HG02759 (cell line): Measurements from ENCODE around the gene OTC.
A peak's percentile ranks its signal among the peaks of the same experiment; 100 is the strongest.

Source experiments
- ATAC-seq: cut with Tn5 transposase; IDR thresholded peaks from one replicate; pipeline ENCODE4 v1.9.1; 2021; ENCODE audit warnings: mild to moderate bottlenecking, moderate library complexity; ENCODE audit not compliant: unreplicated experiment

OTC gene

DNA sequence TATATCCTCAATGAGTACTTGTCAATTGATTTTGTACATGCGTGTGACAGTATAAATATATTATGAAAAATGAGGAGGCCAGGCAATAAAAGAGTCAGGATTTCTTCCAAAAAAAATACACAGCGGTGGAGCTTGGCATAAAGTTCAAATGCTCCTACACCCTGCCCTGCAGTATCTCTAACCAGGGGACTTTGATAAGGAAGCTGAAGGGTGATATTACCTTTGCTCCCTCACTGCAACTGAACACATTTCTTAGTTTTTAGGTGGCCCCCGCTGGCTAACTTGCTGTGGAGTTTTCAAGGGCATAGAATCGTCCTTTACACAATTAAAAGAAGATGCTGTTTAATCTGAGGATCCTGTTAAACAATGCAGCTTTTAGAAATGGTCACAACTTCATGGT is at the start of gene OTC:
OTC (plus strand) TSS at position 243 of the 400 bp plus-strand sequence; CDS start at position 336, 93 bp downstream.
- no peak for ATAC-seq

DNA sequence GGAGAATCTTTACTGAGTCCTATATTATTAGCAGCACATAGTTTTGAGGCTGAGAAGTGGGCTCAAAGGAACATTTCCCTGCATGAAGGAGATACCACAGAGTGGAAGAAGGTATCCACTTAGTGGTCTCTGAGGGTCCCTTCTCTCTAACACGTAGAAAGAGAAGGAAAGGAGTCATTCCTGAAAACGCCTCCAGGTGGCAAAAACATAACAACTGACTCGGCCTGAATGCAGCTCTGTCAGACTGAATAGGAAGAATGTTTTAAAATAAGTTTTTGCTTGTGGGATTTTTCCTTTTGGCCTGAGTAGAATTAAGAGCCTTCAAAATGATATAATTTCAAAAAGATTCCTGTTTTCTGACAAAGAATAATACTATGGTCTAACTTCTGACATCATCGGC is 48.4 kb upstream of the OTC start:
- ATAC-seq: no peak

DNA sequence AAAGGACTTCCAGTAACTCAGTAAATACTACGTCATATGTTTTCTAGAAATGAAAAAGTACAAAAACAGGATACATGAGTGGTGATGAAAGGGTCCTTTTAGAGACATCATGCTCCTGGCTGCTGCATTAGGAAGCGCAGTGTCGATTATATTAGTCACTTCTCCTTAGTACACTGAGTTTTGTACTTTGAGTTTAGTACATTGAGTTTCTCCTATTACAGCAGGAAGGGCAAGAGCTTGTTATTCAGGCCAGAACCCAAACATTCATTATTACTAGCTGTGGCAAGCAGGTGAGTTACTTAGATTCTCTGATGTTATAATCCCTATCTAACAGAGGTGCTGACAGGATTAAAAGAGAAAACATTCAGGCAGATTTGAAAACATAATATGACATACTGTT is 46.4 kb upstream of the OTC start:
- ATAC-seq: no peak

DNA sequence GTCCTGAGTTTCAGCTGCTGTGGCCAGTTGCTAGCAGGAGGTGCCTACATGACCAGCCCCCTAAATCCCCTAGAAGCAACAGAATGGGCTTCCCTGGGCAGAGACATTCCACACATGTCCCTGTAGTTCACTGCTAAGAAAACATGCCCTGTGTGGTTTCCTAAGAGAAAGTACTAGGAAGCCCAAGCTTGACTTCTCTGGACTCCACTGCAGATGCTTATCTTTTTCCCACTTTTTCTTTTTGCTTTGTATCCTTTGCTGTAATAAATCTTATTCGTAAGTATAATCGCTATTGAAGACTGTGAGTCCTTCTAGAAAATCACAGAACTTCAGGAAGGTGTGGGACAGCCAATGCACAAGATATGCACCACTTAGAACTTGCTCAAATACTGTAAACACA is 40.7 kb upstream of the OTC start:
- no peak for ATAC-seq

DNA sequence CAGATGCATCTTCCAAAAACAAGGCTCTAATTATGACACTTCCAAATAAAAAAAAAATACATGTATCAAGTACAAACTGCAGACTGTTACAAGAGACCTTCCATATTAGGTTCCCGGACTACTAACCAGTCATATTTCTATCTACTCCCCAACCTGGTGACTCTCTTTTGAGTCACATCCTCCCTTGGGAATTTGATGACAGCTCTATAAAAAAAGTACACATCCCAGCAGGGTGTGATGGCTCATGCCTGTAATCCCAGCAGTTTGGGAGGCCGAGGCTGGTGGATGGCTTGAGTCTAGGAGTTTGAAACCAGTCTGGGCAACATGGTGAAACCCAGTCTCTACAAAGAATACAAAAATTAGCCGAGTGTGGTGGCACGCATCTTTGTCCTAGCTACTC is 40.0 kb upstream of the OTC start:
- ATAC-seq: no peak

DNA sequence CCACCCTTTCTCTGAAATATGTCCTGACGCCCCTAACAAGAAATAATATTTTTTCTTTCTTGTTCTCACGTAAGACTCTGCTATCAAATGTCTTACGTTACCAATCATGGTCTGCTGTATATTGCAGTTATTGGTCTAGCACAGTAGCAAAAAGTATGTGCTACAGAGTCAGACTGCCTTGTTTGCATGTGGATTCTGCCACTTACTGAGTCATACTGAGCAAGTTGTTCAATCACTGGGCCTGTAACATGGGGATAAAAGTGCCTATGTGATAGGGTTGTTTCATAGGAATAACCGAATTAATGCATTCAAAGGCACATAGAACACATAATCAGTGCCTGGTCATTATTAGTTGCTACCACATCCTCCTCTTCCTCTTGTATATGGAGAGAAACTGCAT is 39.2 kb upstream of the OTC start:
- no peak for ATAC-seq

DNA sequence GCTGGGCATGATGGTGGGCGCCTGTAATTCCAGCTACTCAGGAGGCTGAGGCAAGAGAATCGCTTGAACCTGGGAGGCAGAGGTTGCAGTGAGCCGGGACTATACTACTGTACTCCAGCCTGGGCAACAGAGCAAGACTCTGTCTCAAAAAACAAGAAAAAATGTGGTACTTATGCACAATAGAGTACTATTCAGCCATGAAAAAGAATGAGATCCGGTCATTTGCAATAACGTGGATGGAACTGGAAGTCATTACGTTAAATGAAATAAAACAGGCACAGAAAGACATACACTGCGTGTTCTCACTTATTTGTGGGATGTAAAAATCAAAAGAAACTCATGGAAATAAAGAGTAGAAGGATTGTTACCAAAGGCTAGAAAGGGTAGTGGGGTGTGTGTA is 37.2 kb upstream of the OTC start:
- no peak for ATAC-seq

DNA sequence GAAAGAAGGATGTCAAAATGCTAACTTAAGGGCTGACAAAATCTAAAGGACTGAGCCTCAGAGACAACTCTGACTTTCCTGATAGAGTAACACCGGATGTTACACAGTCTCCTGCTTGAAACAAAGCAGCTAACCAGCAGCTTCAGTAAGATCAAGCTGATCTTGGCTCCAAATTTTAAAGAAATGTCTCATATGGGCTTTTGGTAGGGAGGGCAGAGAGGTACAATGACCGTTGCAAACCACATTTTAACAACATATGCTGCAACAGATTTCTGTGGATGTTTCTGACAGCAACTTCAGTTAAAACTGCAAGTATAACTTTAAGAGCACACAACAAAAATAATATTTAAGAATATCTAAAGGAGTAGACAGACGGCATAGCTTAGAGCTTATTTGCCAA is 34.2 kb upstream of the OTC start:
- ATAC-seq: no peak

DNA sequence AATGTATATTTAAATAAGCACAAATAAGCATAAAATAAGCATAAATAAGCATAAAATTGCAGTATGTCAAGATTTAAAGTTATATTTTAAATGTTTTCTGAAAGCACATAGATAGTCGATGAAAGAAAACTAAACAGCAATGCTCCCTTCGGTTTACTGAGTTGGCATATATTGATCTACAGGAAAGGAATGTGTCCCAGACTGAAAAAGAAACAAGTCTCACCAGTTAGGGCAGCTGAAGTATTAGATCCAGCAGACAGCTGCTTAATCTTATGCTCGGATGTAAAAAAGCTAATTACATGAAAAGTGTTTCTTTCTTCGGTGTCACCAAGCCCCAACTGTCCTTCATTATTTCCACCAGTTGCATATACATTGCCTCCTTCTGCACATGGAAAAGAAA is 33.8 kb upstream of the OTC start:
- no peak for ATAC-seq

DNA sequence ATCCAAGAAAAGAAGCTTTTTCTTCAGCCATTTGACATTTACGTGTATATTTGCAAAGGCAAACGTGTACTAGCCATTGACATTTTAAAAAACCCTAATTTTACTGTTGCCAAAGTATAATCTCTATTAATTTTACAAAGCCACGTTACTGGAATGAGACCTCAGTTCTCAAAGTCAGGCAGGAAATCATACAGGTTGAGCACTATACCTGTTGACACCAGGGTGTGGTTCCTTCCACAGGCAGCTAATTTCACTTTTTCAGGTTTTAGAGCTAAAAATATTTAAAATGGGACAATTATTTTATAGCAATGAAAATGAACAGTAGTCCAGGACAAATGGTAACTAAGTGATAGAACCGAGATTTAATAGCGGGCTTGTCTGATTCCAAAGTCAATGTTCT is 31.6 kb upstream of the OTC start:
- ATAC-seq: no peak

DNA sequence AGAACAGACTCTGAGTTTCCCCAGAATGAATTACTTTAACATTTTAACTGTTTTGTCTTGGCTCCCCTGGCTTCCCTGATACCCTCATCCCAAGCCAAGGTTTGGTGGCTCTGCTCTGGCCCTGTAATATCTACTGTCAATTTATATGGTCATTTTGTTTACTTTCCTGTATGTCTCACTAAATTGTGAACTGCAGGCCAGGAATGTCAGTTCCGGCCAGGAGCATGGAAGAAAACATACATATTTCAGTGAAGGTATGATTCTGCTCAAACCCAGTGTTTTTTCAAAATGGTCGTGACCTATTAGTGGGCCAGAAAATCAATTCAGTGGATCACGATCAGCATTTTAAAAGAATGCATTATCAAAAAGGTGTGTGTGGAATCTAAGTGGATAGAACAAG is 26.3 kb upstream of the OTC start:
- no peak for ATAC-seq

DNA sequence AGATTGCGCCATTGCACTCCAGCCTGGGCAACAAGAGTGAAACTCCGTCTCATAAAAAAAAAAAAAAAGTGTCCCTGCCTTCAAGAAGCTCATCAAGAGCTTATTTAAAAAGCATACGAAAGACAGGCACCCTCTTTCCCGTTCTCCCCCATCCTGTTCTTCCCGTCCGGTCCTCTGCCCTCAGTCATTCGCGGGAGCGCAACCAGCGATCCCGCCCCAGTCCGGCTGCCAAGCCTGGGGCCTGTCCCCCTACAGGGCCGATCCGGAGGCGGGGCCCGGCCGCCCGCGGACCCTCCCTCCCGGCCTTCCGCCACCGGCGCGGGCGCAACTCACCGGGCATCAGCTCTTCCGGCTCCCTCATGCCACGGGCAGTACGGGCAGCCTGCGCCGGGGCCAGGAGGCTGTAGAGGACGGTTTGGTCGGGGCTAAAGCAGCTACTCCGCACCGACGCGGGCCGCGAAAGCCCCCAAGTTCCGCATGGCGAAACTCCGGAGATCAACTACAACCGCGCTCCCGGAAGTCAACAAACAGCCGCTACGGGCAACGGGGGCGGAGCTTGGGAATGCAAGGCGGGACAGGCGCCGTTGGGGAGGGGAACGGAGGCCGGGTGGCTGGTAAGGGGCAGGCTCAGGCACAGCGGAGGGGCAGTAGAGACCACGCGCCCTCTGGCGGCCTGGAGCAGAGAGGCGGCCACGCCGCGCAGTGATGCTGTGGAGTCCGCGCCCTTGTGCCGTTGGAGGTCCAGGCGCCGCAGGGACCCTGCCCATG is 25.2 kb upstream of the OTC start, which contains the start of gene RPGR:
RPGR (minus strand) TSS at position 503 of the 768 bp plus-strand sequence; CDS start at position 361, 142 bp downstream.
- ATAC-seq: peak; percentile 97

DNA sequence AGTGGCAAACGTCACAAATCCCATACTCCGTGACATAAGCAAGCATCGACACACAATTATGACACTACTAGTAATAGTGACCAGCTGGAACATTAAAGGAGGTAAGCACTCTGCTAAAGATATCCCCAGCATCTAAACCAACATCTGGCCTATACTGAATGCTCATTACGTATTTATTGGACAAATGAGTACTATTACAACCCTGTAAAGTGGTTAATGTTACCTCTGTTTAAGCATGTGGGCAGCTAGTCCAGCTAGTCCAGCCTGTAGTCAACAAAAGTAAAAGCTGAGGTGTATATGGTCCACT is 24.7 kb upstream of the OTC start:
- ATAC-seq: no peak

DNA sequence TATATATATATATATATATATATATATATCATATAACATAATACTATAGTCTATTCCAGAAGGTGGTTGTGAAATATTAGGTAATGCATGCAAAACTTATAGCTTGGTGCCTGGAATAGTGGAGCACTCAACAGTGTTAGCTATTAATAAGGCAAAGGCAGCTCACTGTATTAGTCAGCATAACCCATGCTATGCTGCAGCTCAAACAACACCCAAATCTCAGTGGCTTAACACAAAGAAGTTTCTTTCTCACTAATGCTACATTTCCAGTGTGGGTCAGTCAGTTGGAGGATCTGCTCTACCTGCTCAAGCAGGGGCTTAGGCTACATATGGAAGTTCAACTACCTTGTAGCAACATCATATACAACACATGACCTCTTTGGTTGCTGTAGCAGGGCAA is 19.9 kb upstream of the OTC start:
- peak; percentile 69 for ATAC-seq

DNA sequence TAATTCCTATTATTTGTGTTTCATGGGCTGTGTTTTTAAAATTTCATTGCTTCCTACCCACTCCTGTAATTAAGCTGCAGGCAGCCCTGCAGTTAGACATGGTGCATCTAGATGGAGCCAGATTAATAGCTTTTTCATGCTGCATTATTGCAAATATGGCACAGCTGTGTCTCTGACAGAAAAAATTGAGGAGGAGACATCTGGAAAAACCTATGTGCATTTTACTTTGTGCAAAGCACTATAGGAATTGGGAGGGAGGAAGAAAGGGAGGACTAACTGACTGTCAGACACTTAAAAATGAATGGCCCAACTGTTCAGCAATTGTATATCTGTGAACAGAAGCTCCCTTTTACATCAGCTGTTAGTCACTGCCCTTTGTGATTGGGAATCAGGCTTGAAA is 17.0 kb upstream of the OTC start:
- no peak for ATAC-seq

DNA sequence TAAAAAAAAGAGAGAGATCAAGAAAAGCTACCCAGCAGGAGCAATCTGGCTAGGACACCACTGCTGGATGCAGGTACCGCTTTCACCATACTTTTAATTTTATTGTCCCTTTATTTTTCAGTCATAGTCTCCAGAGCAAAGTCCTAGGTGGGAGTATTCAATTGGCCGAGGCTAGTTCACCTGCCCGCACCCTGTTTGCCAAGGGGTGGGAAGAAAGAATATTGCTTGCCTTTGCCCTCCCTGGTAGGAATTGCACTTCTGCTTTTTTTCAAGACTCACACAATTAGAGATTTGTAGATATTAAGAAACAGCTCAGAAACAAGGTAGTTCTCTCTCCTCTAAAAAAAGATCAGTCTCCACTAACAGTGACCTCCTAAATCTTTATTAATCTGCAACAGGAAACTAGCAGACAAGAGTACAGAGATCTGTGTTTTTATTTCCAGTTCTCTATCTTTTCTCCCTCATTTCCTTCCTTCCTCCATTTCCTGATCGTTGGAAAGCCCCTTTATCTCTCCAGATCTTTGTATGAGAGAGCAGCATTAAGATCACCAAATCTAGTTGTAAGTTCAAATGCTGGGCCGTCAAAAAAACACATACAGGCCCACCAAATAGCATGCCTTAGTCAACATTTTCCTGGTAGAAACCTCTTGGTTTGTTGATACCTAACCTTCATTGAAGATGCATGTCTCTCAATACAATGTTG is 15.7 kb upstream of the OTC start:
- no peak for ATAC-seq

DNA sequence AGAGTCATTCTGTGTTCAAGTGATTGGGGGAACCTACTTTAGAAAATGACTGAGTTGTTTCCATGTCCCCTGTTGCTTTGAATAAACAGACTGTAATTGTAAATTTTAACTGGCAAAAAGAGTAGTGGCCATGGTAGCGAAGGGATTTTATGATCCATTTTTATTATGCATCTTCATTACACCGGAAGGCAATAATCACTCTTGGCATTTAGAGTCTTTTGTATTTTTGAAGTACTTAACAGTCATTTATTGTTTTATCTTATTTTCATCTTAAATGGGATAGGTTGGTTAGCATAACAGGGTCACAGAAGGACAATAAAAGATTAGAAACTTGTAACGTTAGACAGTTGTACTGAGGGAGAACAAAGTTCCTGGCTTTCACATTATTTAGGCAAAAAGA is 11.0 kb upstream of the OTC start:
- no peak for ATAC-seq

DNA sequence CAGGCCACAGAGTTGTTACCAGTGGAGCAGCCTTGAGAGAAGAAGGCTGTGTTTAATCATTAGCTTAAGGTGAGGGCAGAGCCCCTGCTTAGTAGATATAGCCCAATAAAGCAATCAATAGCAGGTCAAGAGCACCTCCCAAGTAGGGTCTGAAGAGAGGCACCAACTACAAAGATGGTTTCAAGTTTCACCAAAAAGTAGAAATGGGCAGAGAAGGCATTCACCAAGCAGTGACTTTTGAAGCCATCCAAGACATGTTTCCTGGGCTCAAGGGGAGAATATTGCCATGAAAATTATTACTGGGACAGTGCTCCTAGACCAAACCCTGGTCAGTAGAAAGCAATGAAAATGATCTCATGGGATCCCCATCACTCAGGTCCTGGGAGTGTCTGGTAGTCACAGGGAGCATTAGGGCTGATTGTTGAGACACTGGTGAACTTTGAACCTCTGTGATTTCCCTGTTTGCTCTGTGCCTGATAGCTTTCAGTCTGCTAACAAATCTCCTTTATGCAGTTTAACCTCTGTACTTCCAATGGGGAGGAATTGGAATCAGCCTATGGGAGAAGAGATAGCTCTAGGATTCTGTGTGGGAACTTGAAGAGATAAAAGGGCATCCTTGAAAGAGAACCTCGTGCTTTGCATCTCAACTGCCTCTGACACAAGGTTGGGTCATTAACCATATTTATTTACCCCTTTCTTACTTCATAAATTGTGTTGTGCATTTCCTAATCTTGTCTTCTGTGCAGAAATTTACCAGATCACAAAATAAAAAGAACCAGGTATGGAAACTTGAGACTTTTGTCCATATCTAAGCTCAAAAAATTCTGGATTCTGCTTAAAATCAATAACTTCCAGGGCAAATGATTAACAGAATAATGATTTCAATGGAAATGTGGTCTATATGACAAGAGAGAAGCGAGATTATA is 9.3 kb upstream of the OTC start:
- ATAC-seq: no peak

DNA sequence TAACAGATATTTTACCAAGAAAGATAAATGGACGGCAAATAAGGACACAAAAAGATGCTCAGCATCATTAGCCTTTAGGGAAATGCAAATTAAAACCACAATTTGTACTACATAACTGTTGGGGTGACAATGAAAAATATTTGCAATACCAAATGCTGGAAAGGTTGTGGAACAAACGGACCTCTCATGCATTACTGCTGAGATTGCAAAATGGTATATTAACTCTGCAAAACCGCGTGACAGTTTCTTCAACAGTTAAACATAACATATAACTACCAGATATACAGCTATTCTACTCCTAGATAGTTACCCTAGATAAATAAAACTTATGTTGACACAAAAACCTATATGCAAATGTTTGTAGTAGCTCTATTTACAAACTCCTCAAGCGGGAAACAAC is 6.3 kb upstream of the OTC start:
- ATAC-seq: no peak

DNA sequence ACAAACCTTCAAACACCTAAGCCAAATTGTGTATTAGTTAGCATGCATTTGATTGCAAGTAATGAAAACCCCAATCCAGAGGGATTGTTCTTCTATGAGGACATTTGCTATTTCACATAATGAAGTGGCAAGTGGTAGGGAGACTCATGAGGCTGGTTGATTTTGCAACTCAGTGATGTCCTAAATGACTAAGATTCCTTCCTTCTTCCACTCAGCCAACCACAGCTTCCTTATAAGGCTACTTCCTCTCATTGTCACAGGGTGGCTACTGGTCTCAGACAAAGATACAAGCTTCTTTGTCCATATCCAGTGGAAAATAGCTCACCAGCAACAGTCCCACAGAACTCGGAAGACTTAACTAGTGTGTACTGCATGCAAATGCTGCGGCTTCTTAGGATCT is 5.3 kb upstream of the OTC start:
- ATAC-seq: peak; percentile 89

DNA sequence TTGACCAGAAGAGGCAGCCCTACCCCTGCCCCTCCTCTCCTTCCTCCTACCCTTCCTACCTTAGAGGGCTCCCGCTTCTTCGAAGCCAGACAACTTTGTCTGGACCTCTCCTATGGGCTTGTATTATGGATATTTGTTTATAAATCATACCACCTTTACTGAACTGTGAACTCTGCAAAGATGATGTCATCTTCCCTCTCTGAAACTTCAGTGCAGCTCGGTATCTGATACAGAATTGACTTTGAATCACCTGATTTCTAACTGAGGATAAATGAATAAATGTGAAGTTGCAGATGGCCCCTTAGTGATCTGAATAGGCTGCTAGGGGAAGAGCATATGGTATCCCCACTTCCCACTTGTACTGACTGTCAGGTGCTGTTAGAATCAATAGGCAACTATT is 1.1 kb upstream of the OTC start:
- no peak for ATAC-seq

DNA sequence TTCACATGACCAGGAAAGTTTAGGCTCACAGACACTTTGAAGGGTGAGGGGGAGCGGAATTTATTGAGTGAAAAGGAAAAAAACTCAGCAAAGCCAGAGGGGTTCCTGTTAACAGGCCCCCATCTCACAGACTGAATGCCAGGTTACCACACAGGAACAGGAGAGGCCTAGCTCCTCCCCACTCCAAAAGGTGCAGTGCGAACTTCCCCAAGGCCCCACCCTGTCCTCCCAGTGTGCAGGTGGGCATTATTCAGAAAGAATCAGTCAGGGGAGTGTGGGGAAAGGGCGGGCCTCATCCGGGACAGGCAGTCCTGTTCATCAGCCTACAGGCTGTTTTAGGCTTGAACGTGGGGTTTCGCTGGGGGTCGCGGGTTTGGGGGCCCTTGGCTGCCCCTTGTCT is 4.0 kb downstream of the OTC start:
- ATAC-seq: no peak
